Body of pancreas (tissue), 4 donors: ENCODE measurements around the gene GABRB1.

Experiments
- CTCF ChIP-seq, 7 experiments: fragments of 450-650 bp in 4 of 7; fragments of 200-600 bp in 3 of 7; sonication (generic) in 3 of 7; IDR thresholded peaks; one replicate each; pipeline ENCODE4 v1.5.1; 2016 to 2019; ENCODE audit warnings: antibody characterized with exemption in 7 of 7
- POLR2A ChIP-seq, 3 donors: fragments of 450-650 bp; IDR thresholded peaks; one replicate each; pipeline ENCODE4 v1.6.1; 2016; ENCODE audit warnings: antibody characterized with exemption in 3 of 3, mild to moderate bottlenecking in 2 of 3

GRCh38 chr4:47068986-47069385 lies 37.6 kb downstream of the GABRB1 start:
- TF ChIP-seq CTCF (IDR thresholded peaks at IDR 0.05) (no peak), POLR2A (IDR thresholded peaks at IDR 0.05) (no peak)
